GM10847 (cell line): ENCODE measurements around the gene TOMM5.

Experiments
- POLR2A ChIP-seq: IDR thresholded peaks from 2 replicates; pipeline ENCODE4 v1.6.1; 2011; ENCODE audit not compliant: insufficient read length; ENCODE audit errors: extremely low read depth

TOMM5 gene

DNA sequence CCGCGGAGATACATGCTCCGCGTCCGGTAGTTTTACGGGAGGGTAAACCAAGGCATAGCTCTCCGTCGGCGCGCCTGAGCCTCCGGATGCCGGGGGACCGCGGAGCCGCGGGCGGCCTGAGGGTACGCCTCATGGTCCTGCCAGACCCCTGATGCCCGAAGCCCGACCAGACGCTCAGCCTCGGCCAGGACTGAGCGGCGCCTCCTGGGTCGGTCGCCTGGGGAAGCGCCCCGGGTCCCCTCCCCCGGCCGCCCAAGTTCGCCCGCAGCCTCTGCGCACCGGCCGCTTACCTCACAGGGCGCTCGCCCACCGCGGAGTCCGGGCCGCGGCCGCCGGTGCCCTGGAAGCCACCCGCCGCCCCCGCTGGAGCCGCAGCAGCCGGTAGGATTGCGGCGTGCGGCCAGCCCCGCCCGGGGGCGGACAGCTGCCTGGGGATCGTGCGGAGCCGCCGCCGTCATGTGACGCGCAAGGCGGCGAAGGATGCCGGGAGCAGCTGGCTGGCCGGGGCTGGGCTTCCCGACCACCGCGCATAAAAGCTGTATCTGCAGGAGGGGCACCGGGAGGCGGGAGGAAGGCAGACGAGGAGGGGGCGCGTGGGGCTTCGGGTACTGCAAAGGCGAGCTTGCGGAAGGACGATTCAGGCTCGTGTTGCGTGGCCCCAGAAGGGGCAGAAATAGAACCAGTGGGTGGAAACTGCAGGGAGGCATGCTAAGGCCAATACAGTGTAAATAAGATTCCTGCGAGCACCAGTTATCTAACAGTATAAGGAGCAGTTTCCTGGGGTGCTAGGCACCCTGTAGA is 16.3 kb downstream of the TOMM5 start, which contains the start of gene FBXO10:
Gene FBXO10, minus strand, starts transcription at position 460 of the 801 bp plus-strand sequence. CDS start 34,612 bp downstream, outside the sequence.
- peak; percentile 56 for TF ChIP-seq POLR2A

DNA sequence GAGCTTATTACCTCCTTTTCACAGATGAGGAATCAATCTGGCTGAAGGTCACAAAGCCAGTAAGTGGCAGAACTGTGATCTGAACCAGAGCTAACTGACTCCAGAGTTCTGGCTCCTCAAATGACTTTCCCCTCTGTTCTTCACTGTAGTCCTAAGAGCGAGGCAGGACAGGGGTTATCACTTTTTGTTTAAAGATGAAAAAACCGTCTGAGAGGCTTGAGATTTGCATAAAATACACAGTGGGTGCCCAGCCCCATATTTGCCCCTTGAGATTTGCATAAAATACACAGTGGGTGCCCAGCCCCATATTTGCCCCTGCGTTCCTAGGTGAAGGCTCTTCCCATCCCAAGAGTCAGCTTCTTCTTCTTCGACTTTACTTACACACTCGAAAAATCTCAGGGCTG is 16.9 kb downstream of the TOMM5 start:
- no peak for TF ChIP-seq POLR2A

DNA sequence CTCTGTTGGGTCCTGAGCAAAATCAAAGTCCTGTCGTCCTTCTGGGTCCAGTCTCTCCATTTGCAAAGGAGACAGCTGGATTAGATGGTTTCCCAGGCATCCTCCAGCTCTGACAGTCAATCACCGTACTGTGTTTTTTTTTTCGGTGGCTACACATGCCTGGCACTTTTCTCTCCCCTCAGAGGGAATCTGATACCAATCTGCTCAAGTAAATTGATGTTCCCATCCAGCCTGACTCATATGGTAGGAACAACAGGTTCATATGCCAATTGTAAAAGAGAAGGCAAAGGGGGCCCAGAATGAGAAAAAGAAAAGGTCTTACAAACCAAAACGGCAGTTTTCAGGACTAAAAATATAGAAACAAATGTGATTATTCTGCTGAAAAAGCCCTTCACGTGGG is 17.4 kb downstream of the TOMM5 start:
- TF ChIP-seq POLR2A, result no peak

DNA sequence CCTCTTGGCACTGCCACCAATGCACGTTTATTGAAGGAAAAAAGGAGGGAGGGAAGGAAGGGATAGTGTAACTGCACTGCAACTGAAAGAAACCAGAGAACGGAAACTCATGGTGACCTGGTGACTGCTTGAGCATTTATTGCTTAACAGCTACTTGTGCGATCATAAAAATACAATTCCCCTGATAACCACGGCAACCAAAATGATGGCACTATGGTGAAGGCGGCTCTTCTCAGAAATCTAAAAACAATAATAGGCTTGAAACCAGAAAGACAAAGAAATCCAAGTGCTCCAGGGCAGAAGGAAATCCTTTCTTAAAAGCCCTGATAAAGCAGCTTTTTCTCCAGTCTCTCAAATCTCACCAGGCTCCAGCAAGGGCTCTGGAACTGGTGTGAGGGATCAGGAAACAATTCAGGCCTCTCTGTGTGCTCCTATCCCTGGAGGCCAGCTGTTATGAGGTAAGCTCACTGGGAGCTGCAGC is 18.1 kb downstream of the TOMM5 start:
- TF ChIP-seq POLR2A, result no peak

DNA sequence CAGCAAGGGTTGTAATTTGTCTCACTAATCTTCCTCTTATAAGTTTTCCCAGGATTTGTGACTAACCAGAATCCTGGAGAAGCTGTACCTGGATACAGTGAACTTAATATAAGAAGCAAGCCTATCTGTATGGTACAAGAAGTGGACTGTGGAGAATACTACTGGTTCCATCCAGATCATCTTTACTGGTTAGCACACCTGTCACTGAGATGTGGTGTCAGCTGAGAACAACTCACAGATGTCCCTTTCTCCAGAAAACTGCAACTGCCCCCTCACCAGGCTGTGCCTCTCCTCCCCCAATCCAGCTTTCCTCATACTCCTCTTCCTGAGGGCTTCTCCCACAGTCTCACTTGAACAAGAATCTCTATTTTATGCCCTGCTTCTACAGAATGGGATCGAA is 21.1 kb downstream of the TOMM5 start:
- TF ChIP-seq POLR2A, result no peak

DNA sequence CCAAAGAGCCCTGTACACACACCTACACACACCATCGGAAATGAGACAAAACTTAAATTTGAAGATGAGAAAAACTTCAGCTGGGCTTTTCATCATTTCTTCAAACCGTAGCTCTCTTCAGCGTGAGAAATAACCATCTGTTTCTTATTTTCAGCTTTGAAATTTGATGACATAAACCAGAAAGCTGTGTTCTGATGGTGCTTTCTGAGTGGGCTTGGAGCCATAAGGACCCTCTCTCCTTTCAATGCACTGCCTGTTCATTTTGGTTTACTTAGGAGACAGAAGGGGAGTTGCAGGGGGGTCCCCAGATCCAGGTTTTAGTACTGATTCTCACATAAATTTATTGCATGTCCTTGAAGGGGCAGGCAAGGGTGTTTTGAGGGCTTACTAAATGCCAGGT is 25.7 kb downstream of the TOMM5 start:
- no peak for TF ChIP-seq POLR2A

DNA sequence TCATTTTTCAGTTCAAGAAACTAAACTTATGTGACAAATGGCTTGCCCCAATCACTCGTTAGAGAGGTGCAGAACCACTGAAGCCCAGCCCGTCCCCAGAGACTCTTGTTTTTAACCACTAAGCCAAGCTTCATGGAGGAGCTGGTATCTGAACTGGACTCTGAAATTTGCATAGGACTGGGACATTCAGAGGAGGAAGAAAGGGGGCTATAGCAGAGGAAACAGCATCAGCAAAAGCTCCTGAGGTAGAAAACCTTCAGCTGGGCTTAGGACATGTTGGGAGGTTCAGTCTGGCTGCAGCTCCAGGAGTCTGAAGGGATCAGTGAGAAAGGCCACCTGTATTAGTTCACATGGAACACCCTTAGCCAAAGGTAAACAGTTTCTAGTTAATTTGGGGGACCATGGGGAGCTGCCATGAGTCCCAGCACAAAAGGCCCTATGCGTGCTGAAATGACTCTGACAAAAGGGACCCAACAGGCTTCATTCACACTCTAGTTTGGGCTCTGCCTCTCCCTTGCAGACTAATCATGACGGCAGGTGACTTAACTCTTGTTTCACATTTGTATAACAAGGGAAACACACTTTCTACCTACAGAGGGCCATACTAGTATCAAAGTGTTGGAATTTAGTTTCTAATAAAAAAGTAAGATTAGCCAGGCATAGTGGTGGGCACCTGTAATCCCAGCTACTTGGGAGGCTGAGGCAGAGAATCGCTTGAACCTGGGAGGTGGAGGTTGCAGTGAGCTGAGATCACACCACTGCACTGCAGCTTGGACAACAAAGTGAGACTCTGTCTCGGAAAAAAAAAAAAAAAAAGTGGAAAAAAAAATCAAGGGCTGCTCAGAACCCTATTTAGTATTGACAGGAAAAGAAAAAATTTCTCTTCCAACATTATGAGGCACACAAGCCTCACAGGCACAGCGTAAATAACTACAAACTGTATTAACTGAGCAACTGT is 26.5 kb downstream of the TOMM5 start:
- no peak for TF ChIP-seq POLR2A

DNA sequence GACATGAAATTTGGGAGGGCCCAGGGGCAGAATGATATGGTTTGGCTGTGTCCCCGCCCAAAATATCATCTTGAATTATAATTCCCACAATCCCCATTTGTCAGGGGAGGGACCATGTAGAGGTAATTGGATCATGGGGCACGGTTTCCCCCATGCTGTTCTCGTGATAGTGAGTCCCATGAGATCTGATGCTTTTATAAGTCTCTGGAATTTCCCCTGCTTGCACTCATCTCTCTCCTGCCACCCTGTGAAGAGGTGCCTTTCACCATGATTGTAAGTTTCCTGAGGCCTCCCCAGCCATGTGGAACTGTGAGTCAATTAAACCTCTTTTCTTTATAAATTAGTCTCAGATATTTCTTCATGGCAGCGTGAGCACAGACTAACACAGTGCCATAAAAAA is 27.5 kb downstream of the TOMM5 start:
- TF ChIP-seq POLR2A, result no peak

DNA sequence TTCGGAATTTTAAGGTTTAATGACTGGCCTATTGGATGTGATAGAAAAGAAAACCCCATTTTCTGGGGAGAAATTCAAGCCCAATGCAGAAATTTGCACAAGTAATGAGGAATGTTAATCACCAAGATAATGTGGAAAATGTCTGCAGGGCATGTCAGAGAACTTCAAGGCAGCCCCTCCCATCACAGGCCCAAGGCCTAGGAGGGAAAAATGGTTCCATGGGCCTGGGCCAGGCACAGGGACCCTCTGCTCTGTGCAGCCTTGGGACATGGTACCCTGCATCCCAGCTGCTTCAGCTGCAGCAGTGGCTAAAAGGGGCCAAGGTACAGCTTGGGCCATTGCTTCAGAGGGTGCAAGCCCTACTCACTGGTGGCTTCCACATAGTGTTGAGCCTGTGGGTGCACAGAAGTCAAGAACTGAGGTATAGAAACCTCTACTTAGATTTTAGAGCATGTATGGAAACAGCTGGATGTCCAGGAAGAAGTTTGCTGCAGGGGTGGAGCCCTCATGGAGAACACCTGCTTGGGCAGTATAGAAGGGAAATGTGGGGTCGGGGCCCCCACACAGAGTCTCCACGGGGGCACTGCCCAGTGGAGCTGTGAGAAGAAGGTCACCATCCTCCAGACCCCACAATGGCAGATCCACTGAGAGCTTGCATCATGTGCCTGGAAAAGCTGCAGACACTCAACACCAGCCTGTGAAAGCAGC is 28.4 kb downstream of the TOMM5 start:
- no peak for TF ChIP-seq POLR2A

DNA sequence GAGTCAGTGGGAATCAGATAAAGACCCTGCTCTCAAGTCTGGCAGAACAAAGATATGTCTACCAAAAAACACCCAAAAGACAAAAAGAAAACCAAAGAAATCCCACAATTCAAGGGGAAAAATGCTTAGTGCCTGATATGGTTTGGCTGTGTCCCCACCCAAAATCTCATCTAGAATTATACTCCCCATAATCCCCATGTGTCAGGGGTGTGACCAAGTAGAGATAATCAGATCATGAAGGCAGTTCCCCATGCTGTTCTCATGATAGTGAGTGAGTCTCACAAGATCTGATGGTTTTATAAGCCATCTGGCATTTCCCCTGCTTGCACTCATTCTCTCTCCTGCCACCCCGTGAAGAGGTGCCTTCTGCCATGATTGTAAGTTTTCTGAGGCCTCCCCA is 29.6 kb downstream of the TOMM5 start:
- TF ChIP-seq POLR2A, result no peak

DNA sequence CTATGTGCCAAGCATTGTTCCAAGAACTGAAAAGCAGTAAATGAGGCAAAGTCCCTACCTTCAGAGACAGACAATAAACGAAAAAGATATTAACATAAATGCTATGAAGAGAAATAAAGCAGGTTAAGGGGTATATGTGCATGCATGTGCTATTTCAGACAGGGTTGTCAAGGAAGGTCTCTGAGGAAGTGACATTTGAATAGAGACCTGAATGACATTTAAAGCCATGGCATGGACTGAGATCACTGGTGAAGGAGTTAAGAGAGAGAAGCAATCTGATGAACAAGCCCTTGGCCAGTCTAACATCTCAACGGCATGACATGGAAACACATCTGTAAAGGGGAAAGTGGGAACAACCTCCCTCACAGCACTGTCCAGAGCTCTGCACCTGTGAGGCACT is 30.7 kb downstream of the TOMM5 start:
- TF ChIP-seq POLR2A, result no peak

DNA sequence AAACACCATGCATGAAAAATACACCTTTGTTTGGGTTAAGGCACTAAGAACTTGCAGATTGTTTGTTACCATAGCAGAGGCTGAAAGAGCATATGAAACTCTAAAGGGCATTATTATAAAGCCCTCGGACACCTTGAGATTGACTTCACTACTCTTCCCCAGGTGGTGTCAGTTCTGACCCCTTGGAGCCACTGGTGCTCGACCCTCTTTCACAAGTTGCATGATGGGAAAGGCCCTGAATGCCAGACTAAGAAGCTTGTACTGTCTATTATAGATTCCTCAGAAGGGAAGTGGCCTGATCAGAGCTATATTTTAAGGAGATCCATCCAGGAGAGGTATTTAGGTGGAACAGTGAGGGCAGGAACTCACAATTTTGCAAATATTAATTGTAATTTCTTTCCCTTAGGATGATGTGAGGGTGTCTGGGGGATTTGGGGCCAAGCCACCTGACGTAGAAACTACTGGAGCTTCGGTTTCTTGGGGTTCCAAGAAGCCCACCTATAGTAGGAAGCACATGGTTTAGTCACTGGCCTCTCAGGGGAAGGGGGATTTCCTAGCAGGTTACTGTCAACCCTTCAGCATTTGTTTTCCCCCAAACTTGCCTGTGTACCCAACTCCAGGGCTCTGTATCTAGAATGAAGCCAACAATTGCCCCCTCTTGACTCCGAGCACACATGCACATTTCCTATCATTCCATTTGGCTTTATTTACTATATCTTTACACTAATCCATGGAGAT is 32.4 kb downstream of the TOMM5 start:
- no peak for TF ChIP-seq POLR2A

DNA sequence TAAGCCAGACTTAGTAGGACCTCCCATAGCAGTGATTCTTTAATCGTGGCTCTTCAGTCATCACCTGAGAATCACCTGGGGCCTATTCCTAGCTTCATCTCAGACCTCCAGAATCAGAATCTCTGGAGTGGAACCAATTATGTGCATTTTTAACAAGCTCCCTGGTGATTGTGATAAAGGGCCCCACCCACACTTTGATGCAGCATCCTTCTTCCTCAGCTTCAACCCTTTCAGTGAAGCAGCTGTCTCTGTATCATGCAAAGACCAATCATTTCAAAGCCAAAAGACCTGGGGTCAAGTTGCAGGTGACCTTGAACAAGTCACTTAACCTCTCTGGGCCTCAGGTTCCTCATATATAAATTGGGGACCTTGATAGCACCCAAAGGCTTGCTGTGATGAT is 33.3 kb downstream of the TOMM5 start:
- TF ChIP-seq POLR2A, result no peak

DNA sequence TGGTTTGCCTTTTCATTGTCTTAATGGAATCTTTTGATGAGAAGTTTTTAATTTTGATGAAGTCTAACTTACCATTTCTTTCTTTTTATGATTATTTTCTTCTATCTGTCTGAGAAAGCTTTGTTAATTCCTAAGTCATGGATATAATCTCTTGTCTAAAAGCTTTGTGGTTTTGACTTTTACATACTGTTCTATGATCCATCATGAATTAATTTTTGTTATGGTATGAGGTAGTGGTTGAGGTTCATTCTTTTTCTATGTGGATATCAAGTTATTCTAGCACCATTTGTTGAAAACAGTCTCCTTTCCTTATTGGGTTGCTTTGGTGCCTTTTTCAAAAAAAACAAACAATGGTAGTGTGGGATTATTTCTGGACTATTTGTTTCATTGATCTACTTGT is 36.6 kb downstream of the TOMM5 start:
- no peak for TF ChIP-seq POLR2A

DNA sequence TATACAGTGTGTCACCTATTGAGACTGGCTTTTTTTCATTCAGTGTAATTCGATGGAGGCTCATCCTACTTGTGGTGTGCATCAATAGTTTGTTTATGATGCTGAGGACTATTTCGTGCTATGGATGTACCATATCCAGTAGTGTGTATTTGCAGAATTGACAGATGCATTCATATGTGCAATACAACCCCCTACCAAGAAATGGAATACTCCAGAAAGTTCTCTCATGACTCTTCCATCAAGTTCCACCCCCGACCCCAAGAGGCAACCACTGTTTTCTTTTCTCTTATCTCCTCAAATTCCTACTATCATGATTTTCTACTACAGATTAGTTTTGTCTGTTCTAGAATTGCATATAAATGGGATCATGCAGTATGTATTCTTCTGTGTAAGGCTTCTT is 38.1 kb downstream of the TOMM5 start:
- TF ChIP-seq POLR2A, result no peak
